IPS-18c (cell line): ENCODE measurements around the gene MPPED2.

Experiments
- H3K4me3 ChIP-seq: 2 replicates; pipeline ENCODE4 v1.7.0; 2013; ENCODE audit warnings: low read depth, mild to moderate bottlenecking, low read length, moderate library complexity; ENCODE audit not compliant: insufficient read depth
- H3K9me3 ChIP-seq: one replicate; pipeline ENCODE4 v1.6.1; 2013; ENCODE audit warnings: mild to moderate bottlenecking, low read length, moderate library complexity; ENCODE audit not compliant: control insufficient read depth, insufficient read depth

Gene MPPED2, protein sequence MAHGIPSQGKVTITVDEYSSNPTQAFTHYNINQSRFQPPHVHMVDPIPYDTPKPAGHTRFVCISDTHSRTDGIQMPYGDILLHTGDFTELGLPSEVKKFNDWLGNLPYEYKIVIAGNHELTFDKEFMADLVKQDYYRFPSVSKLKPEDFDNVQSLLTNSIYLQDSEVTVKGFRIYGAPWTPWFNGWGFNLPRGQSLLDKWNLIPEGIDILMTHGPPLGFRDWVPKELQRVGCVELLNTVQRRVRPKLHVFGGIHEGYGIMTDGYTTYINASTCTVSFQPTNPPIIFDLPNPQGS

DNA sequence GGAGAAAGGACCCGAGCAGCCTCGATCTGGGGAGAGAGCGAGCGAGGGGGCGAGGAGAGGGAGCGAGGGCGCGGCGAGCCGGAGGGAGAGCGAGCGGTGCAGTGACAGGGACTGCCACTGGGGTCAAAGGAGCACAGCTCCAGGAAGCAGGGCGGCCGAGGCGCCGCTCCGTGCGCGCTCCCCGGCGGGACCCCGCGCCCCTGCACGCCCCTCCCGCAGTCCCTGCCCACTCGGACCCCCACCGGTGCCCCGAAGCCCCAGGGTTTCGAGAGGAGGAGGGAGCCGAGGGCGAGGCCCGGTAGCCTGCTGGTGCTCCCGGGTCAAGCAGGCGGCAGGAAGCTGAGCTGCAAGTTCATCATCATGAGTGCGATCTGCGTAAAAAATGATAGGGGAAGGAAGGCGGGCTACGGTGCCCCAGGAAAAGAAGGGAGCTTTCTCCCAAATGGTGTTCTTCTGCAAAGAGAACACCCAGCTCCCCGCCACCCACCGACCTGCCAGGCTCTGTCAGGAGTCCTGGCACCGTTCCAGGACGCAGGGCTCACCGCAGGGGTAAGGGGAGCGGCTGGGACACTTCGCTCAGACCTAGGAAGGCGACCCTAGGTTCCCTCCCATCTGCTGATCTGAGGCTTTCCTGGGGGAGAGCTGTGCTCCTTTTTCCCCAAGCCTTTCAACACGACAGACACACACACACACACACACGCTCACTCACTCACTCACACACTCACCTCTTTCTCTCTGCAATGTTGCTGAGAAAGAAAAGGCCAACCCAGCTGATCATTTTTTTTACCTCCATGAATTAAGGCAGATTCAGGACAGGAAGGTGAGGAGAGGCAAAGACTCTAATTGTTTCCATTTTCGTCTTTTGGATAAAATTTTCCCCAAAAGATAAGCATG is at the start of gene MPPED2:
MPPED2 (minus strand) TSS at position 103 of the 894 bp plus-strand sequence. CDS start 5,980 bp downstream, outside the sequence.
- H3K9me3 ChIP-seq = no peaks in the 10 kb centered on the region
- peak within 1 kb of the TSS; percentile 69 for H3K4me3 ChIP-seq

DNA sequence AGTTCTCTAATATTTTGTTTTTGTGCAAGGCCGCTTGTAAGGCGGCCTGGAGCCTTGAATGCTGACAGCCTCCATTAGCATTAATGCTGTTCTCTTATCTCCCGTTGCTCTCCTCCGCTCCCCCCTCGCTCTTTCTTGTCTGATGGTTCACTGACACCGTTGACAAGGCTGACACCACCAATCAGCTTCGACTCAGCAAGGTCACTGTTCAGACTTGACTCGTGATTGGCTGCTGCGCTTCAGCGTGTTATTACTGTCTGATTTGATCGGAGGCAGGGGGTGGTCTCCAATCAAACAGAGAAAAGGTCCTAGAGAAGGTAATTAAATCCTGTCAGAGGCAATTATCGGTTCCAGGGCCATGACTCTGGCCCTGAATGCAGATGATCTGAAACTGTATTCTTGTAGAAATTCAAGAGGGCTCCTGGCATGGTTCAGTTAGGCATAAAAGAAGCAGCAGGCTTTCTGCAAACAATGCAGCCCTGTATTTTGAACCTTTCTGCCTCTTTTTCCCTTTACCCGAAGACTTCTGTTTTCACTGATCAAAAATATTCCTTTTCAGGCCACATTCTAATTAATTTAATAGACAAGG is 49.3 kb upstream of the MPPED2 start:
- Histone ChIP-seq H3K9me3 (no peaks in the 10 kb centered on the region), H3K4me3 (peak overlapping the region; percentile 9; the same call in 1 of the 2 replicates)

DNA sequence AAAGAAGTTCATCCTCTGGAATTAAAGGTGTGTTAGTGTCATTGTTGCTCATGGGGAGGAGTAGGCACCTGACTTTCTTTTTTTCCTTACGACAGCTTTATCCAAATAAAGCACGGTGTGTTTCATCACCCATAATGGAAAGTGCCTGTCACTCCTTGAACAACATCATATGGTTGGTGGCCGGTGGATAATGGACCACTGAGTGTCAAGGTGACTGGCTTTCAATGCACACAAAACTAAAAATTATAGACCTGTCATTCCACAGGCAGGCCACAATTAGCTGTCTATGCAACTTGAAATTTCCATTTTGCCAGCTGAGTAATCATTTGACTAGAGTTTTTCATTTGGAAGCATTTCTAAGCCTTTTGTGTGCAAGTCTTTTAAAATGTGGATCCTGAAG is 45.0 kb upstream of the MPPED2 start:
- no peak overlapping the region for H3K4me3 ChIP-seq
- H3K9me3 ChIP-seq = no peaks in the 10 kb centered on the region

DNA sequence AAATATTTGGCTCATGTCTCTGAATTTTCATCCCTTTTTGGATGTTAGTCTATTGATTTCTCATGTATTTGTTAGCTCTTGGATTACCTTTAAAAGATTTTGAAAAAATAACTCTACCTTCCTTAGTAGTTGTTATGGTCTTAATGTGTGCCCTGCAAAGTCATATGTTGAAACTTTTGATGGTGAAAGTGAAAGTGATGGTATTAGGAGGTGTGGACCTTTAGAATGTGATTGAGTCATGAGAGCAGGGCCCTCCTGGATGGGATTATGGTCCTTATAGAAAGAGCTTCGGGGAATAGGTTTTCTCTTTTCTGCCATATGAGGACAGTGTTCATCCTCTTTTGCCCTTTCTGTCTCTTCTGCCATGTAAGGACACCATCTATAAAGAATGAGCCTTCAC is 33.6 kb upstream of the MPPED2 start:
- Histone ChIP-seq H3K9me3 (no peaks in the 10 kb centered on the region), H3K4me3 (no peak overlapping the region)

DNA sequence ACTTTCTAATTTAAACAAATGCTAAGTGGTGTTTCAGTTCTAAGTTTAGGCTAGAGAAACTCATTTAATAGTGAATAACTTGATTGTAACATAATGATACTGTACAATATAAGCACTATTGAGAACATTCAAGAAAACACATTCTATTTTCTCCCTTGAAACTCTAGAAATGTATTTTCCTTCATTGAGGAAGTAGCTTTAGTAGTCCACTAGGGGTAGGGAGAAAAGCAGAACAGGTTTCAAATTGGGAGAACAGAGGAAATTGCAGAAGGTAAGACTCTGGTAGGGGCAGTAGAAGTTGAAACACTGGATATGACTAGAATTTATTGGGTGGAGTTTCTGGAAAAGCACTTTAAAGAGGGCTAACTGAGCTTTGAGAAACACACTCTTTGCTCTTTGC is 31.6 kb upstream of the MPPED2 start:
- Histone ChIP-seq H3K4me3 (no peak overlapping the region), H3K9me3 (no peaks in the 10 kb centered on the region)

DNA sequence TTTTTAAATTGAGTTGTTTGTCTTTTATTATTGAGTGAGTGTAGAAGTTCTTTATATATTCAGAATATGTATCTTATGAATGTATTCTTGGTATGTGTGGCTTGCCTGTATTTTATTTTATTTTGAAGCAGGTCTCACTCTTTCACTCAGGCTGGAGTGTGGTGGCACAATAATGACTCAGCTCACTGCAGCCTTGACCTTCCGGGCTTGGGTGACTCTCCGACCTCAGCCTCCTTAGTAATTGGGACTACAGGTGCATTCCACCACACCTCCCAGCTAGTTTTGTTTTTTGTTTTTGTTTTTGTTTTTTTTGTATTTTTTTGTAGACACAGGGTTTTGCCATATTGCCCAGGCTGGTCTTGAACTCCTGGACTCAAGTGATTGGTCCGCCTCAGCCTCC is 24.5 kb upstream of the MPPED2 start:
- Histone ChIP-seq H3K9me3 (no peaks in the 10 kb centered on the region), H3K4me3 (no peak overlapping the region)

DNA sequence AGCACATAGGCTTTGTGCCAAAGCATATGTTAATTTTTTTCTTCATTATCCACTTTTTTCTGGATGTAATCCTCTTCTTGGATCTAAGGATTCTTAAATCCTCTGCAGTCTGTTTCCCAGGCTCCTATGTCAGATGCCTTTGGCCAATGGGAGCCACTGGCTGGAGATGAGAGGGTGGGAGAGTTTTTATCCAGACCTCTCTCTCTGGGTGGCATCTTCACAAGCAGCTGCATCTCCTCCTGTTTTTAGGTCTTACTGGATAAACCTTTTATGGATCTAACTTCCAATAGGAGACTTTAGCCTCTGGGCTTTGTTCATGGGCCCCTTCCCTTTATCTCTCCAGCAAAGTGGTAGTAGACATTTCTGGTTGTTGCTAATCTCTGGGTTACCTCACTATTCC is 22.4 kb upstream of the MPPED2 start:
- H3K4me3 ChIP-seq = no peak overlapping the region
- H3K9me3 ChIP-seq = no peaks in the 10 kb centered on the region

DNA sequence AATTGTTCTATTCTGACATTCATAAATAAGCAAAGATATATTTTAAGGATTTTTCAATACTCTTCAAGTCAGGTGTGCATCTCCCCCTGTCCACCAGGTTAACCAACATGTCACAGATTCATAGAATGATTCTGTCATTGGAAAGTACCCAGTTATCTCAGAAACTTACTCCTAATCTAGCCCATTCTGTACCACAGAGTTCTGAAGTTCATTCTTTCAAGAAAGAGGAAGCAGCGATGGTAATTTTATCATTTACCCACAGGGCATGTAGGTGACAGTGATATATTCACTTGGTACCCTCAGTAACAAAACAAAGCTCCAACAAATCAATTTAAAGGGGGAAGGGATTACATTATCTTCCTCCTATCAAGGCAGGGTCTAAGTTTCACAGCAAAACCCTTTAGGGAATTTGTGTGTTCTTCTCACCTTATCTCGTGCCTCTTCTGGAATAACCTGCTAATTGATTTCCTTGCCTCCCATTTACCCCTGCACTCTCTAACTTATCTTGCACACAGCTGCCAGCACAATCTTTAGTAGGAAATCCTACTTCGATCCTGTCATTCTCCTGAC is 19.0 kb upstream of the MPPED2 start:
- H3K9me3 ChIP-seq = no peaks in the 10 kb centered on the region

DNA sequence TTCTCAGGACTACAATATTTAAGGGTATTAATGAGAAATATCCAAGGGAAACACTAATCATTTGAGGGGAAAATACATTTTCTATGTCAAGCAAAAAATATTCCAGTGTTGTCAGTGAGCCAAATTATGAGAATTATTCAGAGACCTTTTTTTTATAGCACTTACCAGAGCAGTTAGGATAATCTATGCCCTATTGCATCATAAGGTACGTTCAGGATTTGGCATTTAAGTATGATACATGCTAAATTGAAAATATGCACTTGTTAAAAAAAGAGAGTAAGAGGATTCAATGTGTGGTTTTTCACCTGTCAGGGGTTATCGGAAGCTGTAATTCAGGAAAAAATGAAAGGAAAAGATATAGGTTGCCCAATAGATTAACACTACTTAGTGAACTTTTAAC is 17.2 kb upstream of the MPPED2 start:
- H3K9me3 ChIP-seq = no peaks in the 10 kb centered on the region

More for the DNA sequence above, 19.0 kb upstream of the MPPED2 start:
- H3K4me3 ChIP-seq = no peak overlapping the region

DNA sequence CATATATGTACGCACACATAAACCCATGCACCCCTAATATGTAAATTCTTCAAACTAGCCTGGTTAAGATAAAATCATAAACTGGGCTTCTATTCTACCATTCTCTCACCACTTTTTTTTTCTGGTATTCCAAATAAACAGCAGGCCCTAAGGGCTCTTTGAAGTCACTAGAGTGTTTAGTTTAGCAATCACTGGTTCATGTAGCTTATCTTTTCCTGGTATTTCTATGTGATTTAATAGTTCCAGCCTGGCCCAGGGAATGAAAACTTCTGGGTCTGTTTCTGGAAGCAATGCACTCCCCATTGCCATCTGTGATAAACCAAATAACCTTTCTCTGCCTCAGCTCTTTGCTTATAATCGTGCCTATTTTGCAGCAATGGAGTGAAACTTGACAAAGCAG is 10.7 kb upstream of the MPPED2 start:
- Histone ChIP-seq H3K4me3 (no peak overlapping the region), H3K9me3 (no peaks in the 10 kb centered on the region)

More for the DNA sequence above, 17.2 kb upstream of the MPPED2 start:
- no peak overlapping the region for H3K4me3 ChIP-seq

DNA sequence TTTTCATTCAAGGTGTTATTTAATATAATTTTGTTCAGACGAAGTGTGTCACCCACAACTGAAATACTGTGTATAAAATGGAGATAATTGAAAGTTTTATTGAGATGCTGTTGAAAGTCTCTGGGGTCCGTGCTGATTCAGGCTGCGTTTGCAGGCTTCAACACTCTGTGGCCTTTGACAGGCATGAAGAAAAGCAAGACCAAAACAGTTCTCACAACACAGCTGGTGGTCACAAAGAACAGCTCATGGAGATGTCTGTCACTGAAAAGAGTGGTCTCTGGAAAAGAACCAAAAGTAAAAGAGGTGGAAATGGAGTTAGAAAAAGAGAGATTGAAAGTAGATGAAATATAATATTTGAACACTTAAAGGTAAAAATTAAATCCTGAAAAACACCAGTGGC is 9.8 kb upstream of the MPPED2 start:
- no peaks in the 10 kb centered on the region for H3K9me3 ChIP-seq
- H3K4me3 ChIP-seq = no peak overlapping the region

DNA sequence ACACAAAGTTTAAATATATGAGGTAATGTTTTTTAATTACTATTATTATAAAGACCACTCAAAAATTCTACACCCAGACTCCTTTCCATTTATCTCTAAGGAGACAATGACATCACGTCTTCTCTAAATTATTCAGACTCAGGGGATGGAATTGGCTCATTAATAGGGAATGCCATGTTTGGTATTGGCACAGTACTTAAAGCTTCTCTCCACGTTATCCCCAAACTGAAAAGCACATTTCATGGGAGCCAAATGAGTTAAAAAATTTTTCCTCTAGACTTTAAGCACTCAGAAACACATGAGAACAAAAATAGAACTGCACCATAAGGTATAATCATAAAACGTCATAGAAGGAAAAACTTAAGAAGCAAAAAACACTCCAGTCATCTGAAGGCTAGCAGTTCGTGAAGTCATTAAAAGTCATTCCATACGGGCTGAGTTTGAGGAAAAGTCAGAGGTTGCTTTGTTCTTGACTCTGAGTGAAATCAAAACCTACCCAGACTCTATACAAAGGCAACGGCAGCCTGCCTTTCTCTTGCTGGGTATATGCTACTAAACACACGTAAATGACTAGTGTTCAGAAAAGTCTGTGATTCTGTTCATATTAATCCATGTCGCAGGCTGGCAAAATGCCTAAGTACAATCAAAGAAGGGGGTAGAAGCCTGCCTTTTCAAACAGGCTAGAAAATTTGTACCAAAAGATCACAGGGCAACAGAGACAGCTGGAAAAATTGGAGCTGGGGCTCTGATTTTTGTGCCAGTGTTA is 8.7 kb upstream of the MPPED2 start:
- Histone ChIP-seq H3K9me3 (no peaks in the 10 kb centered on the region), H3K4me3 (no peak overlapping the region)

DNA sequence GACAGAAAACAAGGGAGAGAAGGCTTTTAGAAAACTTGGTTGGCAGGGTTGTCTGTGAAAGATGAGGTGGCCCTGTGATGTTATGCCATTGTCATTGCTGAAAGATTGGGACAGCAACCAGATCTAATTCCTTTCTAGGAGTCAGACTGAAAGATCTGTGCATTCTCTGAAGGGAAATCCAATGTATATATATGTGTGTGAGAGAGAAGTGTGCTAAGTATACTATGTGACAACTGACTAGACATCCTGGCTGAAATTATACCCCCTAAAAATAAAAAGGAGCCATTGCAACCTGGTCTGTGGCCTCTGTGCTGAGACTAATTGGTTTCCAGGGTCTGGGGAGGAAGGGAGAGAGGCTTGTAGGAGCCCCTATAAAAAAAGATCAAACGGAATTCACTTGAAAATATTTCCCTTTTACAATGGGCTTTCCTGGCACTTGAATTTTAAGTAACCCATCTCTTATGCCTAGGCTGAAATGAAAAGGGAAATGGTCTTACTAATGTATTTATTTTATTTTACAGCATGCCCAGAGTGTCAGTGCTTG is 1.2 kb upstream of the MPPED2 start:
- no peak overlapping the region for H3K4me3 ChIP-seq

DNA sequence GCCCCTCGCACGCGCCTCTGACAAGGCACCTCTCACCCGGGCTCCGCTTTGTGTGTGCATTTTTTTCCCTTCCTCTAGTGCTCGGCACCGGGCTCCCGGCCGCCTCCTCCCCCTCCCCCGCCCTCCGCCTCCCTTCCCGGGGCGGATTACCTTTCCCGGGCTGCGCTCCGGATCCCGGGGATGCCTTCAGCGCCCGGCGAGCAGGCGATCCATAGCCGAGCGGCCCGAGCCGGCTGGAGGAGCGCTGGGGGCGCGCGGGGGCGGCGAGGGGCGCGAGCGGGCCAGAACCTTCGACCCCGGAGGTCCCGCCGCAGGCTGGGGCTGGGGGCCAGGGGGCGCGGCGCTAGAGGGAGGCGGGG is 282 bp downstream of the MPPED2 start:
- no peaks in the 10 kb centered on the region for H3K9me3 ChIP-seq
- peak overlapping the region; percentile 69 for H3K4me3 ChIP-seq

More for the DNA sequence above, 1.2 kb upstream of the MPPED2 start:
- no peaks in the 10 kb centered on the region for H3K9me3 ChIP-seq

DNA sequence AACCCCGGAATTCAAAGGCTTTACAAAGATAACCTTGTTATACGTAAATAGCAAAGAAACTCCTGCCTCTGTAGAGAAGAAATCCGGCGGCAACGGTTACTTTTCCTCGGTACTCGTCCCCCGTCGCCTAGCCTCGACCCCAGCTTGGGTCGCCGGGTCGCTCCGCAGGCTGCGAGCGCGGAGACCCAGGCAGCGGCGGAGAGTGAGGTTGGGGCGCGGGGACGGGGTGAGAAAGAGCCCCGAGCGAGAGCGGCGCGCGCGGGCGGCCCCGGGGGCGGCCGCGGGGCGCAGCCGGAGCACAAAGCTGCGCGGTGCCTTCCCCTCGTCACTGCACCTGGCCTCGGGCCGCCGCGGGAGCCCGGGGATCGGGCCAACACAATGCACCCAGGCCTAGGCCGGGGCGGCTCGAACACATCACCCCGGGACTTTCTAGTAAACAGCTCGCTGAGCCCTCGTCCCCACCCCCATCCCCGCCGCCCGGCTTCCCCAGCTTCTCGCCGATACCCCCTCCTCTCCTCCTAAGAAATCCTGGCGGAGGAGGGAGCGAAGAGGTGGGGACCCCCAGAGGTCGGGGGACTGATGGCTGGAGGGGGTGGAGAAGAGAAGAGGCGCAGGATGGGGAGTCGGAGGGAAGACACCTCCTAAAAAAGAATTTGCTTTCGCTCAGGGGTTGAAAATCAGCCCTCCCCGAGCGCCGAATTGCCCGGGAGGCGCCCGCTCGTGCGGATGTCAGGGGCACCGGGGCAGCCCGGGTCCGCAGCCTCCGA is 845 bp downstream of the MPPED2 start:
- H3K4me3 ChIP-seq = peak overlapping the region; percentile 69
- no peaks in the 10 kb centered on the region for H3K9me3 ChIP-seq
